GM19023 (cell line): Measurements from ENCODE around the gene UNC13C.

ENCODE experiments used
- ATAC-seq: cut with Tn5 transposase; IDR thresholded peaks from one replicate; pipeline ENCODE4 v1.9.1; 2021; ENCODE audit warnings: mild to moderate bottlenecking, moderate library complexity; ENCODE audit not compliant: unreplicated experiment

Gene UNC13C

GRCh38 chr15:54618120-54618519 lies 639.9 kb downstream of the UNC13C start:
- ATAC-seq: no peak

GRCh38 chr15:54619180-54619579 lies 640.9 kb downstream of the UNC13C start:
- no peak for ATAC-seq

- ATAC-seq: no peak
Measured at GRCh38 chr15:54620916-54621315, 642.7 kb downstream of the UNC13C start.

DNA sequence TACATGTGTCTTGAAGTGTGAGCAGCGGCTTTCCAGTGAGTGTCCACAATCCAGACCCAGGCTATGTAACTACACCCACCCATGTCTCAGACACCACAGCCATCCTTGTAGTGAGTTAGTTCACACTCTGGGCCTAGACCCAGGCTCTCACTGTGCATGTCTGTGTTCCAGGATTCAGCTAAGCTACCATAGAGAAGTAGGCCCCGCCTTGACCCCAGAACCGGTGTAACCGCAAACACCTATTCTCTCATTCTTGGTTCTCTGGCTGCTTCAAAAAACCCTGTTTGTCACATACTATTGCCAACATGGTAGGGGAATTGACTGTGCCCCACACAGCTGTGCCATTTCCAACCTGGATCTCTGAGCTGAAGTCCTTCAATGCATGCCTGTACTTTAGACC lies 657.9 kb downstream of the UNC13C start:
- ATAC-seq: no peak

DNA sequence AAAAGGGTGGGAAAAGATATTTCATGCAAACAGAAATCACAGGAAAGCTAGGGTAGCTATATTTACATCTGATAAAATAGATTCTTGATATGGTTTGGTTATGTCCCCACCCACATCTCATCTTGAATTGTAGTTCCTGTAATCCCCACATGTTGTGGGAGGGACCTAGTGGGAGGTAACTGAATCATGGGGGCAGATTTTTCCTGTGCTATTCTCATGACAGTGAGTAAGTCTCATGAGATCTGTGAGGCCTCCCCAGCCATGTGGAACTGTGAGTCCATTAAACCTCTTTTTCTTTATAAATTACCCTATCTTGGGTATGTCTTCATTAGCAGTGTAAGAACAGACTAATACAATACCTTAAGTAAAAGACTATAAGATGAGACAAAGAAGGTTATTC lies 660.4 kb downstream of the UNC13C start:
- no peak for ATAC-seq

GRCh38 chr15:54640873-54641272 lies 662.6 kb downstream of the UNC13C start:
- ATAC-seq: no peak

DNA sequence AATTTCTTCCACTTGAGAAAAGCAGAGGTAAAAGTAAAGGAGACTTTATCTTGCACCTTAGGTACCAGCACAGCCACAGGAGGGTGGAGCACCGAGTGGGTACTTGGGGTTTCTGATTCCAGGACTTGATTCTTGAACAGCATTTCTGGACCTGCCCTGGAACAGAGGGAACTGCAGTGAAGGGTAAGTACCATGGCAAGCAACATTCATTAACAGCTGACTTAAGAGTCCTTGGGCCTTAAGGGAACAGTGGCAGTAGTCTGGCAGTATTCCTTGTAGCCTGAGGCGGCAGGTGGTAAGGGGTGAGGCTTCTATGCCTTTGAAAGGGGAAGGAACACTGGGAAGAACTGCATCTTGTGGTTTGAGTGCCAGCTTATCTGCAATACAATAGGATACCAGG lies 666.6 kb downstream of the UNC13C start:
- no peak for ATAC-seq

DNA sequence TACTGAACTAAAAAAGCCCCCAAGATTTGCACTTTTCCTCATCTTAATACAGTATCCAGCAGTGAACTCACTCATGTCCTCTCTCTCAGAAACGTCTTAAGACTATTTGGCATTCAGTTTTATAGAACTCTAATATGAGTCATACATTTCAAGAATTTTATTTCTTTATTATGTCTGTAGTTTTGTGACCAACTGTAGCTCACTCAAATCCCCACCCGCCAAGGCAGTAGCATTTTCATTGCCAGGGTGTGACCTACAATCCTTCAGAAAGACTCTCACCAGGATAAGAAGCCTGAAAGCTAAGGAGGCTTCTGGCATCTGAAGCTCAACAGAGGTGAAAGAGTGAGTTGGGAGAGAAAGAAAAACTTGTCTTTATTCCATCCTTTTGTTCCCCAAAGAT lies 681.4 kb downstream of the UNC13C start:
- no peak for ATAC-seq

- ATAC-seq: no peak
Measured at GRCh38 chr15:54660356-54660755, 682.1 kb downstream of the UNC13C start.

DNA sequence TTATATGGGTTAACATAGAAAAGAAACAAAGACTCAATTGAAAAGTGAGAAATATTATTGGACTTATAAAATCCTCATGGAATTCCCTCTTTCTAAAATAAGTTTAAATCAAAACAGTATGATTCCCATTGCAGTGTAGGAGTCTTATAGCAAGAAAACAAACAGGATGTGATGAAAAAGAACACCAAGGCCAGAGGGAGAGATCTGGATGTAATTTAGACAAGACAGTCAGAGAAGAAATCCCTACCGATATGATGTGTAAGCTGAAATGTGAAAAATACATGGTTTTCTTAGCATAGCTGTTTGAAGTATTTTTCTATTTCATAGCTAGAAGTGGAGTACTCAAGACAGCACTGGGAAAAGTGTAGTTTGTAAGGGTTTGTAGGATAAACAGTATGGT lies 697.0 kb downstream of the UNC13C start:
- no peak for ATAC-seq

DNA sequence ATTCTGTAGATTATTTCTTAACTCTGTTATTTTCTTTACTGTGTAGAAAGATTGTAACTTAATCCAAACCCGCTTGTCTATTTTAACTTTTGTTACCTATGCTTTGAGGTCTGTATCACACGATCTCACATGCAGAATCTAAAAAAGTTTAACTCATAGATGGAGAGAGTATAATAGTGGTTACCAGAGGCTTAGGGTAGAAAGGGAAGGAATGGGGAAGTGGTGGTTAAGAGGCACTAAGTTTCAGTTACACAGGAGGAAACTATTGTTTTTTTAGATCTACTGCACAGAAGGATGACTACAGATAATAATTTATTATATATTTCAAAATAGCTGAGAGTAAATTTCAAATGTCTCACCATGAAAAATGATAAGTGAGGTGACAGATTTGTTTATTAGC lies 703.3 kb downstream of the UNC13C start:
- no peak for ATAC-seq
